CD8-positive, alpha-beta memory T cell (primary cell): ENCODE data around the gene ADGRF5. TPM values are rescaled to one million over a fixed set of nuclear protein-coding genes. Genes with fewer than 3 reads are reported as not detected.
"Not testable (repeated sequence)": the region's sequence is repeated elsewhere in the genome, so short reads cannot be mapped to it uniquely, and the experiment has no call there.

ENCODE experiments used
- CTCF ChIA-PET: fragments of 350-600 bp; sonication (Branson Sonifier 250); formaldehyde crosslinking; loops from one replicate; lab custom pipeline; 2021; ENCODE audit warnings: antibody characterized with exemption; lab: Charles Lee
- POLR2A ChIA-PET: fragments of 350-600 bp; sonication (Branson Sonifier 250); formaldehyde crosslinking; loops from one replicate; lab custom pipeline; 2021; ENCODE audit warnings: antibody characterized with exemption; lab: Charles Lee
- DNase-seq, 5 donors: peaks; one replicate each; pipeline versions ENCODE4 v3.0.0 to v3.0.0-alpha.2; 2020 to 2022; ENCODE audit warnings: mixed read lengths in 1 of 5
- H3K27ac ChIP-seq: one replicate; pipeline ENCODE4 v1.7.0; 2013; ENCODE audit warnings: low read depth, mild to moderate bottlenecking, low read length, moderate library complexity
- H3K27me3 ChIP-seq: 2 replicates; pipeline ENCODE4 v1.7.0; 2013; ENCODE audit warnings: low read length, mild to moderate bottlenecking; ENCODE audit not compliant: insufficient read depth, poor library complexity, severe bottlenecking
- H3K36me3 ChIP-seq: 2 replicates; pipeline ENCODE4 v1.7.0; 2013; ENCODE audit warnings: mild to moderate bottlenecking, low read length, moderate library complexity; ENCODE audit not compliant: insufficient read depth
- H3K4me1 ChIP-seq: 2 replicates; pipeline ENCODE4 v1.7.0; 2013; ENCODE audit warnings: mild to moderate bottlenecking, low read length, moderate library complexity; ENCODE audit not compliant: insufficient read depth
- H3K4me3 ChIP-seq: 2 replicates; pipeline ENCODE4 v1.7.0; 2013; ENCODE audit warnings: mild to moderate bottlenecking, low read length
- H3K9me3 ChIP-seq: 2 replicates; pipeline ENCODE4 v1.7.0; 2013; ENCODE audit warnings: mild to moderate bottlenecking, low read length
- H3K27ac Mint-ChIP-seq, 8 donors: one replicate each; pipeline ENCODE4 v1.8.0; 2020 to 2021; ENCODE audit warnings: mixed read lengths in 8 of 8, mild to moderate bottlenecking in 6 of 8, inconsistent platforms in 3 of 8, moderate library complexity in 3 of 8
- H3K27me3 Mint-ChIP-seq, 2 donors: one replicate each; pipeline ENCODE4 v1.8.0; 2020 to 2021; ENCODE audit warnings: mixed read lengths in 2 of 2, mild to moderate bottlenecking in 1 of 2, moderate library complexity in 1 of 2
- H3K36me3 Mint-ChIP-seq, 3 donors: one replicate each; pipeline ENCODE4 v1.8.0; 2020 to 2021; ENCODE audit warnings: mixed read lengths in 3 of 3, inconsistent platforms in 1 of 3, mild to moderate bottlenecking in 1 of 3
- H3K4me1 Mint-ChIP-seq, 3 donors: one replicate each; pipeline ENCODE4 v1.8.0; 2020 to 2021; ENCODE audit warnings: mixed read lengths in 3 of 3, inconsistent platforms in 1 of 3, mild to moderate bottlenecking in 1 of 3
- H3K4me3 Mint-ChIP-seq, 7 donors: one replicate each; pipeline ENCODE4 v1.8.0; 2020 to 2021; ENCODE audit warnings: mixed read lengths in 7 of 7, mild to moderate bottlenecking in 6 of 7, moderate library complexity in 4 of 7, inconsistent platforms in 2 of 7
- H3K9me3 Mint-ChIP-seq, 5 donors: one replicate each; pipeline ENCODE4 v1.8.0; 2020 to 2022; ENCODE audit warnings: mixed read lengths in 5 of 5, mild to moderate bottlenecking in 3 of 5, moderate library complexity in 2 of 5, inconsistent platforms in 1 of 5
- polyA plus RNA-seq: library from polyadenylated mRNA; unstranded; fragments of 300-500 nt; fragmentation: Illumina TruSeq; gene quantifications from one replicate; pipeline ENCODE4 v1.2.3, GENCODE V29; 2021
- total RNA-seq, 2 experiments: library from RNA; stranded (reverse); gene quantifications; one replicate each; pipeline ENCODE4 v1.2.3, GENCODE V29; 2021

The ADGRF5 gene
- total and polyA plus RNA-seq, 3 experiments from 2014 or later = not detected

DNA sequence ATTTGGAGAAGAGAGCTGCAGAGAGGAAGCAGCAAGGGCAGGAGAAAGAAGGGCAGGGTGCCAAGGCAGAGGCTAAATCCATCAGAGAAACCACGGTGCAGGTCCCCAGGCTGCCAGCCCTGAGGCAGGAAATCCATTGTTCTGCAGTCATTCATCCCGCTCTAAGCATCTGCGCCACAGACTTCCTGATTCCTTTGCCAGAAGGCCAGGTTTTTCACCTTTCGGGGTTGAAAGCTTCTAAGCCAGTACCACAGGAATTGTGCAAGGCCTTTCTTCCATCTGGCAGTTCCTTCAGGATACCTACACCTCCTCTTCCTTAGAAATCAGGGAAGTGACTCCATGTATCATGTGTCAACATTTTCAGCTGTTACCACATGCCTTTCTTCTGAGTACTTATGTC, 45.6 kb downstream of the ADGRF5 start:
- no peaks in the 10 kb centered on the region for H3K36me3 ChIP-seq
- no peaks in the 10 kb centered on the region for H3K4me1 ChIP-seq
- no peaks in the 10 kb centered on the region for H3K9me3 ChIP-seq
- no peak overlapping the region for H3K27ac Mint-ChIP-seq
- peaks cover 0 to 2% (median 0%) of the 10 kb centered on the region in 5 donors for H3K9me3 Mint-ChIP-seq
- H3K36me3 Mint-ChIP-seq = no peaks in the 10 kb centered on the region
- DNase-seq = no peak
- peaks cover 2 to 6% of the 10 kb centered on the region in 2 donors for H3K27me3 Mint-ChIP-seq
- no peak overlapping the region for H3K4me3 ChIP-seq
- ChIA-PET CTCF (no interaction called here), POLR2A (no interaction called here)
- H3K27me3 ChIP-seq = no peaks in the 10 kb centered on the region
- H3K27ac ChIP-seq = no peak overlapping the region
- H3K4me1 Mint-ChIP-seq = no peaks in the 10 kb centered on the region
- no peak overlapping the region for H3K4me3 Mint-ChIP-seq

DNA sequence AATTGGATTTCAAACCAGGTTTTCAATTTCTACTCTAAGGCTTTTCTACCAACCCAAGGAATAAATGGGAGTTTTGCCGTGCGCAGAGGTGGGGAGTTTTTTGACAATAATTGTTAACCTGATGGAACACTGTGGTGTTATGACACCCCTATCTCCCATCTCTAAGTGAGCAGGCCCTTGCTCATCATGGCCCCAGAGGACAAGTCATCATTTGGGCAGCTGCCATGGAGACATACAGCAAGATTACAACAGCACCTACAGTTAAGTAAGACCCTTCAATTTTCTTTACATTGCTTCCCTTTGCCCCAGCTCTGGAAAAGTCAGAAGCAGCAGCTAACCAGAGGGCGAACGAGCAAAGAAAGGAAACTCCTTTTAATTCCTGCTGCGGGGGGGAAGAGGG, 54.3 kb downstream of the ADGRF5 start:
- Mint-ChIP-seq H3K4me3 (no peak overlapping the region), H3K4me1 (no peaks in the 10 kb centered on the region), H3K36me3 (no peaks in the 10 kb centered on the region), H3K27me3 (peaks cover 0 to 10% of the 10 kb centered on the region in 2 donors), H3K9me3 (peaks cover 0 to 2% (median 0%) of the 10 kb centered on the region in 5 donors), H3K27ac (no peak overlapping the region)
- no peak for DNase-seq
- POLR2A ChIA-PET = no interaction called here
- H3K27ac ChIP-seq = no peak overlapping the region
- H3K36me3 ChIP-seq = no peaks in the 10 kb centered on the region
- H3K4me3 ChIP-seq = no peak overlapping the region
- CTCF ChIA-PET = no interaction called here
- no peaks in the 10 kb centered on the region for H3K27me3 ChIP-seq
- no peaks in the 10 kb centered on the region for H3K4me1 ChIP-seq
- no peaks in the 10 kb centered on the region for H3K9me3 ChIP-seq

DNA sequence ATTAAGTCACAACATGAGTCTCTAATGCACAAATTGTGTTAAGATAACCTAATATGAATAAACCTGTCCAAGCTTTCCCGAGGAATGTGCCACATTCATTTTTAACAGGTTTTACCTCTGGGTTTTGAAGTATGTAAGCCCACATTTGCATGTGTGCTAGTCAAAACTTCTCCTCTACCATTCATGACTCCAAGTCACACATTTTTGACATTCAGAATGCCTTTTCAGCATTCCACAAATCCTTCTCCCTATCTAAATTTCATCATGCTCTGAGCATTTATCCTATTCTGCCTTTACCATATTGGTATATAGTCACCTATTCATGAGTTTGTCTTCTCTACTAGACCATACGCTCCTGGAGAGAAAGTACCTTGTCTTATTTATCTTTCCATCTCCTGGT, 56.5 kb downstream of the ADGRF5 start:
- Histone ChIP-seq H3K27me3 (no peaks in the 10 kb centered on the region), H3K9me3 (no peaks in the 10 kb centered on the region), H3K4me3 (no peak overlapping the region), H3K27ac (no peak overlapping the region), H3K36me3 (no peaks in the 10 kb centered on the region), H3K4me1 (no peaks in the 10 kb centered on the region)
- Mint-ChIP-seq H3K27ac (no peak overlapping the region), H3K4me3 (no peak overlapping the region), H3K27me3 (peaks cover 0 to 10% of the 10 kb centered on the region in 2 donors), H3K4me1 (no peaks in the 10 kb centered on the region), H3K36me3 (no peaks in the 10 kb centered on the region), H3K9me3 (peaks cover 0 to 2% (median 0%) of the 10 kb centered on the region in 5 donors)
- ChIA-PET POLR2A (no interaction called here), CTCF (no interaction called here)
- no peak for DNase-seq

DNA sequence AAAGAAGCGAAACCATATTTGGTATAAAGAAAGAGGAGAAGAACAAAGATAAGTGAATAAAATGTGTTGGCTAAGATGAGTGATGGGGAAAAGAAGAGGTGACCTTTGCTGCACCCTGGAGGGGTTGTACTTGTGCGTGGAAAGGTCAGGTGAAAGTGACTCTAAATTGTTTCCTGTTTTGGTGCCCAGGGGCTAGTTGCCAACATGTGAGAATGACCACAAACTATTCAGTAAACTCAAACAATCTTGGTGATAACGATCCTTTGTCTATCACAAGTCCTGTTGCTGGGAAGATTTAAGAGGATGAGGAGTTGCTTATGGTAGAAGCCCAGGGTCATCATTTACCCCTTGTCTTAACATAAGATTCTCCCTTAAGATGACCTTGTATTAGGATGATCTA, 57.9 kb downstream of the ADGRF5 start:
- H3K4me1 ChIP-seq = no peaks in the 10 kb centered on the region
- ChIA-PET POLR2A (no interaction called here), CTCF (interaction anchor here (1.2 kb wide), 1 partner anchor 8 kb away, joined by 4 read pairs; no protein-coding TSS in a partner anchor)
- no peaks in the 10 kb centered on the region for H3K36me3 Mint-ChIP-seq
- H3K4me3 Mint-ChIP-seq = no peak overlapping the region
- no peak overlapping the region for H3K27ac ChIP-seq
- peaks cover 0 to 10% of the 10 kb centered on the region in 2 donors for H3K27me3 Mint-ChIP-seq
- no peak for DNase-seq
- no peak overlapping the region for H3K27ac Mint-ChIP-seq
- no peaks in the 10 kb centered on the region for H3K9me3 ChIP-seq
- no peaks in the 10 kb centered on the region for H3K4me1 Mint-ChIP-seq
- no peak overlapping the region for H3K4me3 ChIP-seq
- H3K36me3 ChIP-seq = no peaks in the 10 kb centered on the region
- H3K27me3 ChIP-seq = no peaks in the 10 kb centered on the region
- peaks cover 0 to 2% (median 0%) of the 10 kb centered on the region in 5 donors for H3K9me3 Mint-ChIP-seq

DNA sequence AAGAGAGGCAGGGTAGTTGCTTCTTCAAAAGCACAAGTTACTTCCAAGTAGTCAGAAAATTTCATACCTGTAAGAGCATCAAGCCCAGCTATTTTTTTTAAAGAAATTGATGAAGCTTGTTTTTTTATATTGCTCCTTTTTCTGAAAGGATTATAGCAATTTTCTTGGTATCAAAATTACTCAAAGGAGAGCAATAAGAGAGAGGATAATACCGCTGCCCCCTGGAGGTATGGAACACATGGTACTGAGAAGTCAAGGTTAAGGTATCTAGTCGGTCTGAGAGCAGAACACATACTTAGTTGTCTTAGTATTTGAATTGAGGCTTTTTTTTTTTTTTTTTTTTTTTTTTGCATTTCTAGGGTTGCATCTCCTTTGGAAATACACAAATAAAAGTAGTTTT, 59.4 kb downstream of the ADGRF5 start:
- peaks cover 0 to 10% of the 10 kb centered on the region in 2 donors for H3K27me3 Mint-ChIP-seq
- no peaks in the 10 kb centered on the region for H3K36me3 ChIP-seq
- H3K27ac ChIP-seq = no peak overlapping the region
- no peaks in the 10 kb centered on the region for H3K36me3 Mint-ChIP-seq
- POLR2A ChIA-PET = no interaction called here
- no peak for DNase-seq
- H3K9me3 ChIP-seq = no peaks in the 10 kb centered on the region
- H3K27me3 ChIP-seq = no peaks in the 10 kb centered on the region
- CTCF ChIA-PET = interaction anchor here (0.7 to 1.2 kb wide), 2 partner anchors 12 to 39 kb away, joined by 3 read pairs; no protein-coding TSS in a partner anchor
- H3K27ac Mint-ChIP-seq = no peak overlapping the region
- H3K4me3 ChIP-seq = no peak overlapping the region
- H3K4me3 Mint-ChIP-seq = no peak overlapping the region
- no peaks in the 10 kb centered on the region for H3K4me1 Mint-ChIP-seq
- H3K4me1 ChIP-seq = no peaks in the 10 kb centered on the region
- peaks cover 0 to 2% (median 0%) of the 10 kb centered on the region in 5 donors for H3K9me3 Mint-ChIP-seq

DNA sequence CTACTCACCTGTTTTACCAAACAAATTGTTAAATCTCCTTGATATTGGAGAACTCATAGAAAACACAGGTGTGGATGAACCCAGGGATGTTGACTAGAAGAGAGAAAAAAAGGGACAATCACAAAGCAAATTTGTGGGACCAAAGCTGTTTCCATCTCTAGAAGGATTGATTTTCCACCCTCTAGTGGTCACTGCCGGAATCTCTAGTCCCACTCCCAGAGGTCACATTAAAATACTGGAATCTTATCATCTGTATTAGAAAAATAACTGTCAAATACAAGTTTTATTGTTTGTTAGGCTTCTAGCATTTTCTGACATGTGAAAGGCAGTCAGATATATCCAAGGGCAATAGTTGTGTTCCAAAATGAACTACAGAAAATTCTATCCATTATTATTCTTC, 65.8 kb downstream of the ADGRF5 start:
- H3K4me3 ChIP-seq, H3K9me3 Mint-ChIP-seq, H3K9me3 ChIP-seq, H3K36me3 ChIP-seq, H3K27ac ChIP-seq, POLR2A ChIA-PET, H3K4me1 ChIP-seq, H3K4me1 Mint-ChIP-seq, H3K27ac Mint-ChIP-seq, H3K4me3 Mint-ChIP-seq, H3K36me3 Mint-ChIP-seq, H3K27me3 ChIP-seq, DNase-seq: not testable (repeated sequence)
- peaks cover 2 to 11% of the 10 kb centered on the region in 2 donors for H3K27me3 Mint-ChIP-seq
- CTCF ChIA-PET = interaction anchor here (1.4 kb wide), 1 partner anchor 8 kb away, joined by 4 read pairs; no protein-coding TSS in a partner anchor

DNA sequence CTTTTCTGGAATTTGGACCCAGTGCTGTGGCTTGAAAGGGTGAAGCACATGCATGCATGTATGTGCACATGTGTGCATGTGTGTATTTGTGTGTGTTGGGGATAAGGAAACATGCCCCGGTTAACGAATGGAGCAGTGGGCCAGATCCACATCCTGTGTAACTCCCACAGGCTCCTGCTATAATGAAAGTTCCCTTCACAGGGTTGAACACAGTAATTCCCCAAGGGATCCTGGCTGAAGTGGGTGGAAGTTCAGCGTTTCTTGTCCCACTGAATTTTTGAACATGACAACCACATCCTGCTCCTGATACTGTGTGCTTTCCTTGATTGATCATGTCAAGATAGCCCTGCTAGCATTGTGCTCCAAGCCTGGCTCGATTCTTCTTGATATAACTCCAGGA, 70.2 kb downstream of the ADGRF5 start:
- H3K9me3 Mint-ChIP-seq, CTCF ChIA-PET, H3K27me3 ChIP-seq, H3K4me3 ChIP-seq, DNase-seq, H3K27ac Mint-ChIP-seq, POLR2A ChIA-PET, H3K27ac ChIP-seq, H3K36me3 Mint-ChIP-seq, H3K4me1 ChIP-seq, H3K9me3 ChIP-seq, H3K4me1 Mint-ChIP-seq, H3K4me3 Mint-ChIP-seq, H3K36me3 ChIP-seq: not testable (repeated sequence)
- H3K27me3 Mint-ChIP-seq = peaks cover 2 to 39% of the 10 kb centered on the region in 2 donors

DNA sequence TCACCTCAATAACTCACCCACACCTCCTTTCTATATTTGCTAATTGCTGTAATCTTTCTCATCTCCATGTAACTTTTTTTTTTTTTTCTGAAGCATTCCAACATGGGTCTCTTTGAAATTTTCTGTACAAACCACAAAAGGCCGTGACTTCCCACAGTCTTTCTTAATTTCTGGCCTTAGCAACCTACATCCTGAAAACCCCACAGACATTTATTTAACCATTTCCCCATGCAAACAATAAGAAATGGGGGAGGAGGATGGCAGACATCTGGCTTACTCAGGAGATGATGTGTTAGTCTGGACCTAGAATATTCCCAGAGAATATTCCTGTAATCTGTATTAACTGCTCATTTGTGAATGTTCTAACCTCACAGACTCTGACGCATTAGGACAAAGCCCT, 70.9 kb downstream of the ADGRF5 start:
- CTCF ChIA-PET = interaction anchor here (1.0 kb wide), 1 partner anchor 11 kb away, joined by 3 read pairs; no protein-coding TSS in a partner anchor
- Mint-ChIP-seq H3K4me1 (peaks cover 4 to 8% (median 6%) of the 10 kb centered on the region in 3 donors), H3K36me3 (peaks cover 0 to 2% (median 0%) of the 10 kb centered on the region in 3 donors), H3K27me3 (peaks cover 2 to 44% of the 10 kb centered on the region in 2 donors), H3K4me3 (no peak overlapping the region), H3K9me3 (no peaks in the 10 kb centered on the region), H3K27ac (no peak overlapping the region)
- Histone ChIP-seq H3K27ac (no peak overlapping the region), H3K4me3 (no peak overlapping the region), H3K27me3 (no peaks in the 10 kb centered on the region), H3K4me1 (no peaks in the 10 kb centered on the region), H3K36me3 (no peaks in the 10 kb centered on the region), H3K9me3 (no peaks in the 10 kb centered on the region)
- no peak for DNase-seq
- POLR2A ChIA-PET = no interaction called here
